GM20431 (cell line): ENCODE measurements around the gene PDE4C.

ENCODE experiments used
- in situ Hi-C: fragments of 300-500 bp; cut with MseI, MboI; formaldehyde crosslinking; loops from one replicate; pipeline ENCODE4 v1.15.0; 2020; ENCODE audit warnings: low sequenced_read_pairs; ENCODE audit not compliant: unreplicated experiment

PDE4C gene

GRCh38 chr19:18225702-18226468 is at the start of gene PDE4C:
TSS of gene PDE4C (minus strand) at chr19:18226438. CDS start at chr19:18226415, 23 bp downstream.
- in situ Hi-C loops, result no loop called here

DNA sequence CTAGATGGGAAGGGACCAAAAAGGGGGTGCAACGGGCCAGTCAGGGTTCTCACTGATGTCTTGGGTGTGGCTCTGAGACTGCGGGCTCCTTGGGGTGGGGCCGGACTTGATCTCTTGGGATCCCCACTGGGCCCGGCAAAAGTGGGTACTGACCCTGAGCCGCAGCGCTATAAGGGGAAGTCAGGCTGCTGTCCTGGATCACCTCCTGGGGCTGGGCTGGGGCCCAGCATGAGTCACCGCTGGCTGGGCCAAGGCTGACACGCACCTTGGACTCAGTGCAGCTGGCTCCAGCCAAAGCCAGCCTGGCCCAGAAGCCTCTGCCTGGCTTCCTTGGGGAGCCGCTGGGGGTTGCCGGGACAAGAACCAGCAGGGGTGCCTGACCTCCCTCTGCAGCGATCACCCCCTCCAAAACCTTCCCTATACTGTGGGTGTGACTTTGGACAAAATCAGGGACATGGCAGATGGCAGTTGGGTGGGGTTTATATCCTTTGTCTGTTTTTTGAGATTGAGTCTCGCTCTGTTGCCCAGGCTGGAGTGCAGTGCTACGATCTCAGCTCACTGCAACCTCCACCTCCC is 48.6 kb upstream of the PDE4C start:
- in situ Hi-C loops, result loop anchor here (10.0 kb wide), 1 partner anchor 50 kb away; the partner anchor contains the start of gene LSM4

DNA sequence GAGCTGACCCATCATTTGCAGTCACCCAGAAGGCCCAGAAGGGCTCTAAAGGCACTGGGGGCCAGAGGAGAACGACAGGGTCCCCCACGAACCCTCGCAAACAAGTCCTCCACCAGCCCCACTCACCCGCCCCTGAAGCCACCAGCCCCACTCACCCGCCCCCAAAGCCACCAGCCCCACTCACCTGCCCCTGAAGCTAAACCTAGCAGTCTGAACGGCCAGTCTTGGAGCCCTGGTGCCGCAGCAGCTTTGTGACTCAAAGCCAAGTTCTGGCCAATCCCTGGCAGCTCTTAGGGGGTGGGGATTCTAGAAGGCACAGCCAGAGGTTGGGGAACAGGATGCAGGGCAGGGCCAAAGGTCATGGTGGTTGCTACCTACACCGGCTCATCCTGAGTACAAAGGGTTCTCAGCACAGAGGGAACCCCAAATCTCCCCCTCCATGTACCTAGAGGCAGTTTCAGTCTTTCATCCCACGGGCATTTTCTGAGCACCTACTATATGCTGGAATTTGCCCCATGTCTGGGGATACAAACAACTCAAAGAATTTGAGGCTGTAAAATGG is 48.1 kb upstream of the PDE4C start, which contains the start of gene IQCN:
Gene IQCN, minus strand, starts transcription at position 234 of the 562 bp plus-strand sequence. CDS start 4,974 bp downstream, outside the sequence.
- in situ Hi-C loops, result loop anchor here (10.0 kb wide), 1 partner anchor 51 kb away; the partner anchor contains the start of gene LSM4

DNA sequence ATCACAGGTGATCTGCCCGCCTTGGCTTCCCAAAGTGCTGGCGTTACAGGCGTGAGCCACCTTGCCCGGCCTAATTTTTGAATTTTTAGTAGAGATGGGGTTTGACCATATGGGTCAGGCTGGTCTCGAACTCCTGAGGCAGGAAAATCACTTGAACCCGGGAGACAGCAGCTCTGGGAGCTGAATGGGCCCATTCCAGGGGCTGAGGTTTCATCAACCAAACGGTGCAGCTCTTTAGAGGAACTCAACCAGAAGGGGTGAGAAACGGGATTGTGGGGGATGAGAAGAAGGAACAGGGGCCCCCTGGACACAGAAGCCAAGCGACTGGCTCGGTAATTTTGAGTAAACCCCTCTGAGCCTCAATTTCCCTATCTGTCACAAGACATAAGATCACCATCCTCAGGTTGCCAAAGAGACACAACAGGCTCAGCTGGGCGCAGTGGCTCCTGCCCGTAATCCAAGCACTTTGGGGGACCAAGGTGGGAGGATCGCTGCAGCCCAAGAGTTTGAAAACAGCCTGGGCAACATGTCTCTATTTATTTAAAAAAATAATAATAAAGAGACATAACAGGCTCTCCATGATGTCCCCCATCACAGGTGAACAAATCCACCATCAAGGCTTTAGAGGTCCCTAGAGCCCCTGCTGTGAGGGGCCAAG is 47.5 kb upstream of the PDE4C start:
- in situ Hi-C loops, result loop anchor here (10.0 kb wide), 1 partner anchor 51 kb away; the partner anchor contains the start of gene LSM4

DNA sequence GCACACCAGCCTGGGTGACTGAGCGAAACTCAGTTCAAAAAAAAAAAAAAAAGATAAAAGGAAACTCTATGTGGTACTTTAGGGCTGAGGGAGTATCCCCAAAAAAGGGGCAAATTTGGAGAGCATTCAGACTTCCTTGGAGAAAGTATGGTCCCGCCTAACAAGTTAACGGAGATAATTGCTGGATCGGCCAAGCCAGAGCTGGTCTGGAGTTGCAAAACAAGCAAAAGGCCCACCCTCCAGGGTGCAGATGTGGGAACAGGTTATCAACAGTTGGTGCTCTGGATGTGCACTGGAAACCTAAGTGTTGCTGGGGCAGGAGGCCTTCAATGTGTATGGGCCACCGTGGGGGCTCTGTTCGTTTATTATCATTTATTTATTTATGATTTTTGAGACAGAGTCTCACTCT is 45.2 kb upstream of the PDE4C start:
- in situ Hi-C loops, result loop anchor here (10.0 kb wide), 1 partner anchor 53 kb away; the partner anchor contains the start of gene LSM4

DNA sequence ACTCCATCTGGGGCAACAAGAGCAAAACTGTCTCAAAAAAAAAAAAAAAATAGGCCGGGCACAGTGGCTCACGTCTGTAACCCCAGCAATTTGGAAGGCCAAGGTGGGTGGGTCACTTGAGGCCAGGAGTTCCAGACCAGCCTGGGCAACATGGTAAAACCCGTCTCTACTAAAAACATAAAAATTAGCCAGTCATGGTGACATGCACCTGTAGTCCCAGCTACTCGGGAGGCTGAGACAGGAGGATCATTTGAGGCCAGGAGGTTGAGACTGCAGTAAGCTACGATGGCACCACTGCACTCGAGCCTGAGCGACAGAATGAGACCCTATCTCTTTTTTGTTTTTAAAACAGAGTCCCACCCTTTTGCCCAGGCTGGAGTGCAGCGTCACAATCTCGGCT is 44.1 kb upstream of the PDE4C start:
- in situ Hi-C loops, result loop anchor here (10.0 kb wide), 1 partner anchor 54 kb away; the partner anchor contains the start of gene LSM4

DNA sequence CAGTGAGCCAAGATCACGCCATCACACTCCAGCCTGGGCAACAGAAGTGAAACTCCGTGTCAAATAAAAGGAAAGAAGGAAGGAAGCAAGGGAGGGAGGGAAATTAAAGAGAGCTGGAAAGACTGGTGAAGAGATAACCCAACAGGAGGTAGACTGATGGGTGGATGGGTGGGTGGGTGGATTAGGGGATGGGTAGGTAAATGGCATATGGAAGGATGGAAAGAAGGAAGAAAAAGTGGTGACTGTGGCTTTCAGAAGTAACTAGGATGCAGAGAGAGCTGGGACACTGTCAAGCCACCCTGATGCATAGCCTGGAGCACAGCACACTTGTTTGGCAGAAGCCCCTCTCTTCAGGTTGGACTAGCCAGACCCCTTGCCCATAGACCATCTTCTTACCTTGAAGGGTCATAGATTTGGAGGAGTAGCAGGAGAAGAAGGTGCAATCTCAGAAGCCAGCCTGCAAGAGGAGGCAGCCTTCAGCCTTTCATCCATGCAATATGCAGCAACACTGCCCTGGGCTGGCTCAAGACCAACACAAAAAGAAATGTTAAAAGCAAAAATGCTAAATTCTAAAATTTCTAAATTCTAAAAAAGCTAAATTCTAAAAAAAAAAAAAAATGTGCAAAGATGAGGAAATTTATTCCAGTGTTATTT is 43.0 kb upstream of the PDE4C start:
- in situ Hi-C loops, result no loop called here

- in situ Hi-C loops, result no loop called here
Measured at GRCh38 chr19:18266771-18267686, 40.8 kb upstream of the PDE4C start.

DNA sequence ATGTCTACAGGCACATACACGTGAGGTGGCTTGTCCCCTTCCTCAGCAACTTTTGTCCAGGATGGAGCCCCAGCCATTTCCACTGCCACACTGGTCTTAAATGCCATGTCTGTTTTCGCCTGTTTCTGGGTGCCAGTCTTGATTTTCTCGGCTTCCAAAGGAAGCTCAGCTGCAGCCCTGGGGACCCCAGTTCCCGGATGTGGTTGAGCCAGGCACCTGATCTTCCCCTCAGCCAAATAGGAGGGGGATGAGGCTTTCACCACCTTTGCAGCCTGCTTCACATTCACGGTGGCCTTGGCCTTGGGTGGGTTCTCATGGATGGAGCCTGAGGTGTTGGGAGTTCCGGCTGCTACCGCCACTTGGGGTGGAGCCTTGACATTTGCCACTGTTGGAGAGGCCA is 39.3 kb upstream of the PDE4C start:
- in situ Hi-C loops, result no loop called here

DNA sequence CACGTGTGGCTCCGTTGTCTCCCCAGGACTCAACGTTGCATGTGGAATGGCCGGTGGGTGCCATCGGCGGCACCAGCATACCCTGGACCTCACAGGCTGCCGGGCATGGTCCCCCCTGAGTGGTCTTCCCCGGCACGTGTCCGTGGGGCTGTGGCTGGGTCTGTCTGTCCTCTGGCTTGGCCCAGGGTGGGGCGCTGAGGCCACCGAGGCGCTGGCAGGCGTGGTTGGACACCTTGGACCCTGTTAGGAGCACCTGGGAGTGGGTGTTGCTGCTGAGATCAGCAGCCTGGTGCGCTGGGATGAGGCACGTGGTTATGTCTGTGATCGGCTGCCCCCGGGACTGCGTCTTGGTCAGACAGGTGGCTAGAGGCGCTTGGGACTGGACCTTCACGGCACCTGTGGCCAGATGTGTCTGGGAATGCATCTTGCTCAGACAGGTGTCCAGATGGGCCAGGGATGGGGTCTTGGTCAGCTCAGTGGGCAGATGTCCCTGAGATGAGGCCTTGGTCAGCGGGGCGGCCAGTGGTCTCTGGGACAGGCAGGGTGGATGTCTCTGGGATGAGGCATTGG is 38.8 kb upstream of the PDE4C start:
- in situ Hi-C loops, result no loop called here

GRCh38 chr19:18264137-18264854 is 38.1 kb upstream of the PDE4C start:
- in situ Hi-C loops, result no loop called here

DNA sequence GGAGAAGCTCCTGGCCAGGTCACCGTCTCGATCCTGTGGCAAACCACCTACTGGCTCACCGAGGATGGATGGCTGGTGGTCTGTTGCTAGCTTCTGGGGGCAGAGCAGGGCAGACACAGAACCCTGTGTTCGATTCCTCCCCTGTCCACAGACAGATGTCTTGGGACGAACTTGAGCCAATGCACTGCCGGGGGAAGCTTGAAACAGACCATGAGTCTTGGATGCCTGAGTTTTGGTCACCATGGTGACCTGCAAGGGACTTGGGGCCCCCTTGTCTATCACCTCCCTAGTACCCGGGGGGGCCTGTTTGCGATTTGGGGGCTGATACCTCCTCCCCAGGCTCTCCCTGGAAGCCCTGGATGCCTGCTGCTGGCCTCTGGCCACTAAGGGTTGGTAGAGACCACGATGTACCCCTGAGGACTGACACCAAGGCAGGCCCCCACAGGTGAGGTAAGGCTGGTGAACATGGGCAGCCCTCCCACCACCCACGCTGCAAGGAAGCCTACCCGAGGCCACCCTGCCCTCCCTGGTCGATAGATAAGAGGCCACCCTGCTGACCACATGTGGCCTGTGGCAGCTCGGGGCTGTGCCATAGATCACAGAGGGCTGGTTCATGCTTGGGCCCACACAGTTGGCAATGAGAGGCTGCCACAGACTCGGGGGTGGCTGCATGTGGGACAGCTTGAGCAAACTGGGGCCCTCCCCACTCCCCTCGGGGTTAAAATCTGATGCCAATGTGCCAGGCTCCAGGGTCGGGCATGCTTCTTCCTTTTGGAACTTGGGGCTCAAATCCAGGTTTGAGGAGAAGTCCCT is 37.3 kb upstream of the PDE4C start:
- in situ Hi-C loops, result no loop called here

GRCh38 chr19:18262917-18263316 is 36.7 kb upstream of the PDE4C start:
- in situ Hi-C loops, result no loop called here

DNA sequence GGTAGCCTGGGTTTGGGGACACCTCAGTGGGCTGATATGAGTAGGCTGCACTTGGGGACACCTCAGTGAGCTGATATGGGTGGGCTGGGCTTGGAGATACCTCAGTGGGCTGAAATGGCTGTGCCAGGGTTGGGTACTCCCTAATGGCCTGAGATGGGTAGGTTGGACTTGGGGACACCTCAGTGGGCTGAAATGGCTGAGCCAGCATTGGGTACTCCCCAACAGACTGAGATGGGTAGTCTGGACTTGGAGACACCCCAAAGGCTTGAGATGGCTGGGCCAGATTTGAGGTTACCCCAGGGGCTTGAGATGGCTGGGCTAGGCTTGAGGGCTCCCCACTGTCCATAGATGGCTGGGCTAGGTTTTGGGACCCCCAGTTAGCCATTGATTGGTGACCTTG is 35.9 kb upstream of the PDE4C start:
- in situ Hi-C loops, result no loop called here

DNA sequence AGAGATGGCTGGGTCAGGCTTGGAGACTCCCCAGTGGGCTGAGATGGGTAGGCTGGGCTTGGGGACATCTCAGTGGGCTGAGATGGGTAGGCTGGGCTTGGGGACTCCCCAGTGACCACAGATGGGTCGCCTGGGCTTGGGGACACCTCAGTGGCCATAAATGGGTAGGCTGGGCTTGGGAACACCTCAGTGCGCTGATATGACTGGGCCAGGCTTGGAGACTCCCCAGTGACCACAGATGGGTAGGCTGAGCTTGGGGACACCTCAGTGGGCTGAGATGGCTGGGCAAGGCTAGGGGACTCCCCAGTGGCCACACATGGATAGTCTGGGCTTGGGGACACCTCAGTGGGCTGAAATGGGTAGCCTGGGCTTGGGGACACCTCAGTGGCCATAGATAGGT is 35.2 kb upstream of the PDE4C start:
- in situ Hi-C loops, result no loop called here

GRCh38 chr19:18259893-18260292 is 33.7 kb upstream of the PDE4C start:
- in situ Hi-C loops, result no loop called here
